HCEC 1CT (cell line): ENCODE results near the gene RDH16.

Experiments used
- DNase-seq: peaks from one replicate; pipeline ENCODE4 v3.0.0-alpha.2; 2017

Gene RDH16, protein sequence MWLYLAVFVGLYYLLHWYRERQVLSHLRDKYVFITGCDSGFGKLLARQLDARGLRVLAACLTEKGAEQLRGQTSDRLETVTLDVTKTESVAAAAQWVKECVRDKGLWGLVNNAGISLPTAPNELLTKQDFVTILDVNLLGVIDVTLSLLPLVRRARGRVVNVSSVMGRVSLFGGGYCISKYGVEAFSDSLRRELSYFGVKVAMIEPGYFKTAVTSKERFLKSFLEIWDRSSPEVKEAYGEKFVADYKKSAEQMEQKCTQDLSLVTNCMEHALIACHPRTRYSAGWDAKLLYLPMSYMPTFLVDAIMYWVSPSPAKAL

DNA sequence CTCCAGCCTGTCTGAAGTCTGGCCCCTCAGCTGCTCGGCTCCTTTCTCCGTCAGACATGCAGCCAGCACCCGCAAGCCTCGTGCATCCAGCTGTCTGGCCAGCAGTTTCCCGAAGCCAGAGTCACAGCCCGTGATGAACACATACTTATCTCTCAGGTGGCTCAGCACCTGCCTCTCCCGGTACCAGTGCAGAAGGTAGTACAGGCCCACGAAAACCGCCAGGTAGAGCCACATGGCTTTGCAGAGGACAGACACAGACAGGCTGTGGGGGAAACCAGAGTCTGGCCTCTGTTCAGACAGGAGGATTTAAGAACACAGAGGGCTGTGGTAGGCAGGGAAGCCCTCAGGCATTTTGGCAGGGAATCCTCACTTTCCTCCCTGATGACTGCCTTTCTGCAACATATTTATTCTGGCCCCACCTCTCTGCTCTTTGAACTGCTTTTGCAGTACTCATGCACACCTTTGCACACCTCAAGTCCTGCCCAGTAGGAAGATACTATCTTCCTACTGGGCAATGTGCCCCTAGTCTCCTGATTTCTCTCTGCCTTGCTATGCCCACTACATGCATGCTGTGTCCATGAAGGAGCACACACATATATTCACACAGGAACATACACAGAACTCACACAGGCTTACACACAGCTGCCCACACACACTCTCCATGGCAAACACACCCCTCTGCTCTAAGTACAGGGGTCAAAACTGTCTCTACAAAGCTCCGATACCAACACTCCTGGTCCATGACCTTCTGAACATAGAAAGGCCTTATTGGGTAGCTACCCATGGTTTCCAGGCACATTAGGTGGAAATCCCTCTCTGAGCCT, at the start of gene RDH16:
RDH16 (minus strand) TSS at position 380 of the 824 bp plus-strand sequence; CDS start at position 234, 146 bp downstream.
- no peak for DNase-seq

DNA sequence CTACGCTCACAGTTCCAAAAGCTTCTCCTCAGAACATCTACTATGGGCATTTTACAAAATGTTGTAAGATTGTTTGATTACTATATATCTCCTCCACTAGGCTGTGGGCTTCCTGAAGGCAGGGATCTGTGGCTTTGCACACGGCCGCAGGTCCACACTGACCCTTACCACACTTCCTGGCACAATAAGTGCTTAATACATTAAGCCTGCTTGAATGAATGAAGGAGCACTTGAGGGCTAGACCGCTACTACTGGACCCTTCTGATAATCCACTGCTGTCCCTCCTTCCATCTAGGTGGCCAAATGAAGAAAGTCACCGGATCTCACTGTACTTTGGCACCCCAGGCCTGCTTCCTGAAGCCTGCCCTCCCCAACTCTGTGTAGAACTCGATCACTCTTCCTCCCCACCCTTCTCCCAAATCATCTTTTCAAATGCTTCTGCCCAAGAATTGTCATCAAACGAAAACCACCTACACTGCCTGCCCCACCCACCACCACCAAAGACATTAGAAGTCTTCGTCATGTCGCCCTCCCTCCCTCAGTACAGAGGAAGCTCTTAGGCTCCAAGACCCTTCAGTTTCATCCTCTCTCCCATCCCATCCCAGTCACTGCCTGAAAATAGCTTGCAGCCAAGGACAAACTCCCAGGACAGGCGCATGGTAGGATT, 49.5 kb upstream of the RDH16 start:
- DNase-seq: no peak

DNA sequence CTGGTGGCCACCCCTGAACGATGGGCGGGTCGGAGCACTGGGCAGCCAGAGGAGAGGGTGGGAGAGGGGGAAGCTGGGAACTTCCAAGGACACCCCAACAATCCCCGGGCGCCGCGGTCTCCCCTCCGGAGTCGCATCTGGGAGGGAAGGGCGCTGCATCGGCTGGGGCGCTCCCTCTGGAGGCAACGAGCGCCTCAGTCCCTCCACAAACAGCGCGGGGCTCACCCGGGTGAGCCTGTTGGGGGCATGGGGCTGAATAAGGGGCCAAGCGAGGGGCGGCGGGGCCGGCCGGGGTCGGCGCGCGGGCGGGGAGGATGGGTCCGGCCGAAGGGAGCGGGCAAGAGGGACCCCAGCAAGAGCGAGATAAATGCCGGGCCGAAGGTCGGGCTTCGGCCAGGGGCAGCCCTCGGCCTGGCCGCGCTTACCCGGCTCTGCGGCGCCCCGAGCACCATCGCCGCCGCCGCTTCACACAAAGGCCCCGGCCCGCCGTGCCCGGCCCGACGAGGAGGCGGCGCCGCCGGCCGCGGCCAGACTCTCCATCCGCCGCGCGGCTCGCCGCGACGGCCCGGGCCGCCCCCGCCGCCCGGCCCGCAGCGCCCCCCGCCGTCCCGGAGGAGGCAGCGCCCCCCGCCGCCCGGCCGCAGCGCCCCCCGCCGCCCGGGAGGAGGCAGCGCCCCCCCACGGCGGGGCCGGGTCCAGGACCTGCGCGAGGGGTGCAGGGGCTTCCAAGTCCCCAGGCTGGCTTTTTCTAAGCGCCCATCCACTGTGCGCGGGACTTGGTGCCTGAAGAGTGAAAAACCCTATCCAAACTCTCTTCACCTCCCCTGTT, 48.8 kb upstream of the RDH16 start, which contains the start of gene ZBTB39:
ZBTB39 (minus strand) TSS at position 567 of the 829 bp plus-strand sequence. CDS start 1,629 bp downstream, outside the sequence.
- DNase-seq: peak; percentile 71

DNA sequence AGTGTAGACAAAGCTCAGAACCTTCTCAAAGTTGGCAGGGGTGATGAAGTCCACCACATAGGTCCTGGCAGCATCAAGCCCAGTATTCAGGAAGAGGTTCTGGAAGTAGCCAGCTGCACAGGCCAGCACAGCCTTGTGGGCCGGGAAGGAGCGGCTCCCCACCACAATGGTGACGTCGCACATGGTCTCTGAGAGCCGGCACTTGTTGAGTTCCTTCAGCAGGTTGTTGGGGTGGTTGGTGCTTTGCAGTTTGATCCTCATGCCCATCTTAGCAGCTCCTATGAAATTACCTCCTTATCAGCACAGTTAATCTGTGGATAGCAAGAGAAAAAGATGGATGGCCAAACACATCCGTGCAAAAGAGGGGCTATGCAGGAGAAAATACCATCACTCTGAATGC, 47.2 kb upstream of the RDH16 start:
- DNase-seq: no peak

DNA sequence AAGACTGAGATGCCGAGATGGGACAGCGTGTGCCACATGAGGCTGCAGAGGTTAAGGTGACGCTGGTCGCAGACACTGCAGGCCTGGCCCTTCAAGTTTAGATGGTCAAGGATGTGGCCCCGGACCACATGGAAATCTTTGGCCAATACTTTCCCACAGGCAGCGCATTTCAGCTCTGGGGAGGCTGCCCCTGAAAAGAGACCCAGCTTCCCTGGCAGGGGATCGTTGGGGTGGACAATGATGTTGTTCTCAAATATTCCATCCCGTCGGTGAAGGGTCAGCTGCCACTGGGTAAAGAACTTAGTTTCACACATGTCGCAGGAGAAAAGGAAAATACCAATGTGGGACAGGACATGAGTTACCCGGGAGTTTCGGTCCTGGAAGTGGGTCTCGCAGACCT, 46.0 kb upstream of the RDH16 start:
- no peak for DNase-seq

DNA sequence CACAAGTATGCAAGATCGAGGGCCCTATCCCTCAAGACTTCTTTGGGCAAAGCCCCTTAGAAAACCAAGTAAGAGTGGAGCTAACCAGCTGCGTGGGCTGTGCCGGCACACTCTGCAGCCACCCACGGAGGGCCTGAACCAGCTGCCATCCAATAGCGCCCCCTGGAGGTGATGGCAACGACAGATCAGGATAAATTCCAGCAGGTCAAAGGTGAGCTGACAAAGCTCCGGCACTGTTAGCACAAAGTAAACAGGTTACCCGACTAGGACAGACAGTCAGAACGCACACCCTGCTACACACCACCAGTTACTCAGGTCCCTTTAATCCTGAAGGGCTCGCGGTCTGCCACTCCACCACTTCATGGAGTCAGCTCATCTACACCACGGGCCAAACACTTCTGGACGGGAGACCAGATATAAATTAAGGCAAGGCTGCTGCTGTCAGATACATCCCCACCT, 44.1 kb upstream of the RDH16 start:
- DNase-seq: peak; percentile 51

DNA sequence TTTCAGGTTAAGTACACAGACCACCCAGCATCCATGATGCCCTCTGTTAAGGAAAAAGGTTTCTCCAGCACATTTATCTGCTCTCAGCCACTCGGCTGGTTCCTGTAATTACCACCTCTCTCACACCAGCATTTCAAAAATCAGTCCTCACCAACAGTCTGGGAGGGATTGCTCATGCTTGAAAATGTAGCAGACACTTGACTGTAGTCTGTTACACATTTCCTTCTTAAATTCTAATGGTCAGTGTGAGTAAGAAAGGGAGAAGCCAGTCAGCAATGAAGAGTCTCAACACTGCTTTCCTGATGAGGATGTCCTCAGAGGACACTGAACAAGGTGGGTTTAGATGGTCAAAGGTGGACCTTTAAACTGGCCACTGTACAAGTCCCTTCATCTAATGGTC, 43.0 kb upstream of the RDH16 start:
- no peak for DNase-seq

DNA sequence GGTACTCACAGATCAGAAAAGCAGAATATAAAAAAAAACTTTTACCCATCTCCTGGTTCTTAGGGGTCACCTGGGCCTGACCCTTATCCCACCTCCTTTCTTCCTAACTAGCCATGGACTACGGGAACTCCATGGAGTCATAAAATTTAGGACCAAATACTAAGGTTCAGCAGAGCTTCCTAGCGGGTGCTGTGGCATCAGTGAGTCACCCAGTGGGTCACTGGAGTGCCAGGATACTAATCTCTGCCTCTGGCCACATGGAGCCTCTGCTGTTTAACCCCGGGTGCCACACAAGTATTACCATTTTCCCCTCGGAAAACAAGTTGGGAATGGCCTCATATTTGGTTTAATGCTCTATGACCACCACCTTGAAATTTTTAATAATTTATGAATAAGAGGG, 42.0 kb upstream of the RDH16 start:
- DNase-seq: no peak

DNA sequence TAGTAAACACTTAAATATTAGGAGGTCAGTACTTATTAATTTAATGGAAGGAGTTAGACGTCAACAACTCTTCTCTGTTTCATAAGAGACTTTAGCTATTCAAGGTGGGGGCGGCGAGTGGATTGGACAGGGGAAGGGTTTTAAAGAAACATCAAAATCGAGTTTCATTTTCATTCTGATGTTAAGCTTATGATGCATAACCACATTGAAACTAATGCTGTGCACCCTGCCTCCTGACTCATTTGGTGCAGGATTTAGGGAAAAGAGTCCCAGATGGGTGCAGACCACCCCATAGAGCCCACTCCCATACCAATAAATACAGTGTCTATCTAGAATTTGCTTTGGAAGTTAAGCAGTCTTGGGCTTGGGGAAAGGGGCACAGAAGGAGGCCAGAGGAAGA, 41.6 kb upstream of the RDH16 start:
- DNase-seq: no peak

DNA sequence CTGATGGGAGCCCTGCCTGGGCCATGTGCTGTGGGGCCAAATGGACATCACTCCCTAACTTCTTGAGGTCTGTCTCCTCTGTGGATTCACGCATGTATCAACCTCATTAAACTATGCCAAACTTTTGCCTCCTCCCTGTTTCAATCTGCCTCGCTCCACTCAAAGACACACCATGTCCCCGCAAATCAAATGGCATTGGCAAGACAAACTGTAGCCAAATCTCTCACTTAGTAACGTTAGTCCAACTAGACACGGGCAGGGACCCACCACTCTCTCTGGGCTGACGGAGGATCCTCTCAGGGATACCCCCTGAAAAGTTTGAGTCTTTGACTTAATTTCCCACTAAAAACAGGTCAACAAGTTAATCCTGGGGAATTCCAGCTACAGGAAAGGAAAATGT, 40.9 kb upstream of the RDH16 start:
- DNase-seq: no peak

DNA sequence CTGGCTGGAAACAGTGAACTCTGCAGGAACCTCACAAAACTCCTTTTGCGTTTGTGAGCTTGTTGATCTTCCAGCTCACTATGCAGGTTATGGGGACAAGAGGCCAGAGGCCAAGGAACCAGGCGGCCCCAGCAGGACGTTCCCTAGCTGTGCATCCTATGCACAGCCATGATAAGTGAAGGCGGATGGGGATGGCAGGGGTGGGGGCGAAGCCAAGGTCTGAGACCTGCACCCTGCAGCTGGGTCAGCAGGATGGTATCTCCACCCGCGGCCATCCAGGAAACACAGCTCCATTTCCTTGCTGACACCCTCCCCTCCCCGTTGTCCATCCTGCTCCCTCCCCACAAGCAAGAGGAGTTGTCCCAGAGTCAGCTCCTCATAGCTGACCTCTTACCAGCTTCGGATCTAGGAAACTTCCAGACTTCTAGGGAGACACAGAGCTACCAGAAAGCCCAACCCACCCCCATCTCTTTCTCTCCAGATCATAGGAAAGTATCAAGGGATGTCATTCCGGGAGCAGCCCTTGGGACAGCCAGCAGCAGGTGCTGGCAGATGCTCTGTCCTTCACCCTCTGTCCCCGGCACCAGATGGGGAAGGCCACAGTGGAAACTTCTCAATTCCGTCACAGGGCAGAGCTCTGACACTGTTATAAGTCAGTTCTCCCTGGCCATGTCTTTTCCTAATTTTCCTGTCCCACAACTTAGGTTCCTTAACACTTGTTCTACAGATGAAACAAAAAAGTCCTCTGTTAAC, 39.6 kb upstream of the RDH16 start:
- DNase-seq: no peak

DNA sequence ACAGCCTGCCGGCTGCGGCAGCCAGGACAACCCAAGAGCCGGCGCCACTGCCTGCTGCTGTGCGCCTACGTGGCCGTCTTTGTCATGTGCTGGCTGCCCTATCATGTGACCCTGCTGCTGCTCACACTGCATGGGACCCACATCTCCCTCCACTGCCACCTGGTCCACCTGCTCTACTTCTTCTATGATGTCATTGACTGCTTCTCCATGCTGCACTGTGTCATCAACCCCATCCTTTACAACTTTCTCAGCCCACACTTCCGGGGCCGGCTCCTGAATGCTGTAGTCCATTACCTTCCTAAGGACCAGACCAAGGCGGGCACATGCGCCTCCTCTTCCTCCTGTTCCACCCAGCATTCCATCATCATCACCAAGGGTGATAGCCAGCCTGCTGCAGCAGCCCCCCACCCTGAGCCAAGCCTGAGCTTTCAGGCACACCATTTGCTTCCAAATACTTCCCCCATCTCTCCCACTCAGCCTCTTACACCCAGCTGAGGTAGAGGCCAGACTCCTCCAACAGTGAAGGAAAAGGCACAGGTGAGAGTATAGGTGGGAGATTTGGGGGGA, 38.6 kb upstream of the RDH16 start:
- DNase-seq: no peak

DNA sequence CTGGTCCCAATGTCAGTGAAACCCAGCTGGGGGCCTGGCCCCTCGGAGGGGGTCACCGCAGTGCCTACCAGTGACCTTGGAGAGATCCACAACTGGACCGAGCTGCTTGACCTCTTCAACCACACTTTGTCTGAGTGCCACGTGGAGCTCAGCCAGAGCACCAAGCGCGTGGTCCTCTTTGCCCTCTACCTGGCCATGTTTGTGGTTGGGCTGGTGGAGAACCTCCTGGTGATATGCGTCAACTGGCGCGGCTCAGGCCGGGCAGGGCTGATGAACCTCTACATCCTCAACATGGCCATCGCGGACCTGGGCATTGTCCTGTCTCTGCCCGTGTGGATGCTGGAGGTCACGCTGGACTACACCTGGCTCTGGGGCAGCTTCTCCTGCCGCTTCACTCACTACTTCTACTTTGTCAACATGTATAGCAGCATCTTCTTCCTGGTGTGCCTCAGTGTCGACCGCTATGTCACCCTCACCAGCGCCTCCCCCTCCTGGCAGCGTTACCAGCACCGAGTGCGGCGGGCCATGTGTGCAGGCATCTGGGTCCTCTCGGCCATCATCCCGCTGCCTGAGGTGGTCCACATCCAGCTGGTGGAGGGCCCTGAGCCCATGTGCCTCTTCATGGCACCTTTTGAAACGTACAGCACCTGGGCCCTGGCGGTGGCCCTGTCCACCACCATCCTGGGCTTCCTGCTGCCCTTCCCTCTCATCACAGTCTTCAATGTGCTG, 38.0 kb upstream of the RDH16 start:
- DNase-seq: no peak

DNA sequence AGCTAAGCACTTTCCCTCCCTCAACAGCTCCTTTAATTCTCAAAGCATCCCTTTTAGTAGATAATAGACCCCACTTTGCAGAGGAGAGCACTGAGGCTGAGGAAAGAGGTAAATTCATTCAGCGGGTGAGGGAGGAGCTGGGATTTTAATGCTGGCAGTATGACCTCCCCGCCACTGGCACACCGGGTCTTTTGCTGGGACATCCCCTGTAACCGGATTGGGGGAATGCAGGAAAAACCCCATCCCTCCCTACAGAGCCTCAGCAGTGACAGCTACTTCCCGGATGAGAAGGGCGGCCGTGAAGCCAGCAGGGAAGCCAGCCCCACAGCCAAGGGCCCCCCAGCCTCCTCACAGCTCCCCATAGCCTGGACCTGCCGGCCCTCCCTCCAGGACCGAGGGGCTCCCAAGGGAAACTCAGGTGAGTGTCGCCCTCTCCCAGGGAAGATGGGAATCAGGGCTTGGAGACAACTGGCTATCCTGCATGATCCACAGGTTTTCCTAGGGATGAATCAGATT, 36.9 kb upstream of the RDH16 start:
- no peak for DNase-seq

DNA sequence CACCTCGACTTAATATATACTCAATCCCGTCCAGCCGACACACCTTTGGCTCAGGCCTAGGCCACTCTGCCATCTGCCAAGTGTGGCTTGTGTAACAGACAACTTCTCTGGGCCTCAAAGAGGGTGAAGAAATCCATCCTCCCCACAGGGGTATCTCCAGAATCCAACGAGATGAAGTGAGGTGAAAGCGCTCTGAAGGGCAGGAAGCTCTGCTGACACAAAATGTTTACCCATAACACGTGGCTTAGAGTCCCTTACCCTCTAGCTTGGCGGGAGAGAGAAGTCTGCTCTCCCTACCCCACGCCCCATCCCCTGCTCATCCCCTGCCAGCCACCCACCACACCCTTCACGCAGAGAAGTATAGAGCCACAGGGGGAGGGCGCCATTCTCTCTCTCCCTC, 35.9 kb upstream of the RDH16 start:
- no peak for DNase-seq

DNA sequence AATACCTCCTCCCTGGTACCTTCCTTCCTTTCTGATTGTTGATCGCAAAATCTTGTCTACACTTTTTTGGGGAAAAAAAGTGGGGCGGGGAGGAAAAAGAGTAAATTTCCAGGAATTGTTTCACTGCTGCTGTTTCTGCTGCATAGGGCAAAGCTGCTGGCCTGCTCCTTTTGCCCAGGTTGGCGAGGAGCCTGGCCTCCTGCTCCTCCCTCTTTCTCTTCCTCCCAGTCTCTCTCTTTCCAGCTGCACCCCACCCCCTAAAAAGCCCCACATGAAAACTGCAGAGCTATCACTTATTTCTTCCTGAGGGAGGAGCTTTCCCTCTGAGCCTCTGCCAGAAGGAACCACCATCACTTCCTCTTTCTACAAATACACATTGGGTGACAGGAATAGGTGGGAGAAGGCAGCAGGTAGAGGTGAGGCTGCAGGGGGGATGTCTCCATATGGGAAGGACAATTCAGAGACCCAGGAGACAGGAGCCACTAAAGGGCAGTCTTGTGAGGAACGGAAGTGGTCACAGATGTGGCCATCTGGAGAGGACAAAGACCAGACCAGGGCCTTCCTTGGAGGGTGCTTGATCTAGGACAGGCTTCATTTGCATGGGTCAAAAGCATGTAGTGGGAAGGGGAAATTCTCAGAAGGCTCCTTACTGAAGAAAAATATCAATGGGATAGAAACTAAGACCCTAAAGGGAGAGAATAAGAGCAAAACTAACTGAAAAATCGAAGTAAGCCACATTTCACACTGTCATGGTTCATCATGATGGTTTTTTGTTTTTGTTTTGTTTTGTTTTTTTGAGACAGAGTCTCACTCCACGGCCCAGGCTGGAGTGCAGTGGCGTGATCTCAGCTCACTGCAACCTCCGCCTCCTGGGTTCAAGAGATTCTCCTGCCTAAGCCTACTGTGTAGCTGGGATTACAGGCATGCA, 34.2 kb upstream of the RDH16 start:
- no peak for DNase-seq

DNA sequence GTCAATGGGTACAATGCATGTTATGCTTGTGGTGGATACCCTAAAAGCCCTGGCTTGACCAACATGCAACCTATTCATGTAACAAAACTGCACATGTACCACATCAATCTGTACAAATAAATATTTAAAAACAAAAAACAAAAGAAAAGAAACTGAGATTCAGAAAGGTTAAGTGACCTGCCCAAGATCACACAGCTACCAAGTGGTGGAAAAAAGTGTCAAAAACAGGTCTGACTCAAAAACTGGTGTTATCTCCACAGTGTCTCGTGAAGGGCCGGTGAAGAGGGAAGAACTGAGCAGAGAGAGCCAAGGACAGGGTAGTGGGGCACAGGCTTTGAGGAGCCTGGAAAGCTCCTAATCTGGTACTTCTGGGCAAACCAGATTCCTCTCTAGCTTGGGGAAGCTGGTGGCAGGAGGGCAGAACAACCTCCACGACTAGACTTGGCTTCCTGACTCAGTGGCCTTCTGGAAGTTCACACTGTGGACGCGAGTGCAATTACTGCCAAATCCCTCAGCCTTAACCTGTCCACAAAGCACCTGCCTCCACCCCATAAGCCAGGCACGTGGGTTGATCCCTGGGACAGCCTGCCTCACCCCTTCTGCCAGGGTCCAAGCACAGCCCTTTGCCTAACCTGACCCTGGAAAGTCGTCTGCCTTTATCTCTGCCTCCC, 33.4 kb upstream of the RDH16 start:
- DNase-seq: no peak

DNA sequence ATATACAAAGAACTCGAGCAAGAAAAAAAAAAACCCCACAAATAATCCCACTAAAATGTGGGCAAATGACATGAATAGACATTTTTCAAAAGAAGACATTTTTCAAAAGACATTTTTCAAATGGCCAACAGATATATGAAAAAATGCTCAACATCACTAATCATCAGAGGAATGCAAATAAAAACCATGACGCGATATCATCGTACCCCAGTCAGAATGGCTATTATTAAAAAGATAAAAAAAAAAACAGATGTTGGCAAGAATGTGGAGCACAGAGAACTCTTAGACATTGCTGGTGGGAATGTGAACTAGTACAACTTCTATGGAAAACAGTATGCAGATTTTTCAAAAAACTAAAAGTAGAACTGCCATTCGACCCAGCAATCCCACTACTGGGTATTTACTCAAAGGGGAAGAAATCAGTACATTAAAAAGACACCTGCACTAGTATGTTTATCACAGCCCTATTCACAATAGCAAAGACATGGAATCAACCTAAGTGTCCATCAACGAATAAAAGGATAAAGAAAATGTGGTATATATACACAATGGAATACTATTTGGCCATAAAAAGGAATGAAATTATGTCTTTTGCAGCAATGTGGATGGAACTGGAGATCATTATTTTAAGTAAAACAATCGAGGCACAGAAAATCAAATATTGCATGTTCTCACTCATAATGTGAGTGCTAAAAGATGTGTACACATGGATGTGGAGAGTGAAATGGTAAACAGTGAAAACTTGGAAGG, 32.6 kb upstream of the RDH16 start:
- DNase-seq: no peak
